ENCODE measurements around the gene KLK11.

DNA sequence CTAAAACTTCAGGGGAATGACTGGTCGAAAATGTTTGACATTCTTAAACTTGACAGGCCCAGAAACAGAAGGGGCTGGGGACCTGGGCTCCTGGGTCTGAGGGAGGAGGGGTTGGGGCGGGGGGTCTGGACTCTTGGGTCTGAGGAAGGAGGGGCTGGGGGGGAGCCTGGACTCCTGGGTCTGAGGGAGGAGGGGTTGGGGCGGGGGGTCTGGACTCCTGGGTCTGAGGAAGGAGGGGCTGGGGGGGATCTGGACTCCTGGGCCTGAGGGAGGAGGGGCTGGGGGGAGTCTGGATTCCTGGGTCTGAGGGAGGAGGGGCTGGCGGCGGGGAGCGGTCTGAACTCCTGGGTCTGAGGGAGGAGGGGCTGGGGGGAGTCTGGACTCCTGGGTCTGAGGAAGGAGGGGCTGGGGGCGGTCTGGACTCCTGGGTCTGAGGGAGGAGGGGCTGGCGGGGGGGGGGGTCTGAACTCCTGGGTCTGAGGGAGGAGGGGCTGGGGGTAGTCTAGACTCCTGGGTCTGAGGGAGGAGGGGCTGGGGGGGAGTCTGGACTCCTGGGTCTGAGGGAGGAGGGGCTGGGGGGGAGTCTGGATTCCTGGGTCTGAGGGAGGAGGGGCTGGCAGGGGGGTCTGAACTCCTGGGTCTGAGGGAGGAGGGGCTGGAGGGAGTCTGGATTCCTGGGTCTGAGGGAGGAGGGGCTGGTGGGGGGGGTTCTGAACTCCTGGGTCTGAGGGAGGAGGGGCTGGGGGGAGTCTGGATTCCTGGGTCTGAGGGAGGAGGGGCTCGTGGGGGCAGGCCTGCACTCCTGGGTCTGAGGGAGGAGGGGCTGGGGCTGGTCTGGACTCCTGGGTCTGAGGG is 51.5 kb downstream of the KLK11 start:
- TF ChIP-seq, protein P1, sequence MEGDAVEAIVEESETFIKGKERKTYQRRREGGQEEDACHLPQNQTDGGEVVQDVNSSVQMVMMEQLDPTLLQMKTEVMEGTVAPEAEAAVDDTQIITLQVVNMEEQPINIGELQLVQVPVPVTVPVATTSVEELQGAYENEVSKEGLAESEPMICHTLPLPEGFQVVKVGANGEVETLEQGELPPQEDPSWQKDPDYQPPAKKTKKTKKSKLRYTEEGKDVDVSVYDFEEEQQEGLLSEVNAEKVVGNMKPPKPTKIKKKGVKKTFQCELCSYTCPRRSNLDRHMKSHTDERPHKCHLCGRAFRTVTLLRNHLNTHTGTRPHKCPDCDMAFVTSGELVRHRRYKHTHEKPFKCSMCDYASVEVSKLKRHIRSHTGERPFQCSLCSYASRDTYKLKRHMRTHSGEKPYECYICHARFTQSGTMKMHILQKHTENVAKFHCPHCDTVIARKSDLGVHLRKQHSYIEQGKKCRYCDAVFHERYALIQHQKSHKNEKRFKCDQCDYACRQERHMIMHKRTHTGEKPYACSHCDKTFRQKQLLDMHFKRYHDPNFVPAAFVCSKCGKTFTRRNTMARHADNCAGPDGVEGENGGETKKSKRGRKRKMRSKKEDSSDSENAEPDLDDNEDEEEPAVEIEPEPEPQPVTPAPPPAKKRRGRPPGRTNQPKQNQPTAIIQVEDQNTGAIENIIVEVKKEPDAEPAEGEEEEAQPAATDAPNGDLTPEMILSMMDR (IDR thresholded peaks at IDR 0.05 in 8 of 11, conservative IDR thresholded peaks at IDR 0.05 in 3 of 11): no peak
- no peak for TF ChIP-seq POLR2AphosphoS5 (IDR thresholded peaks at IDR 0.05)
